Mucosa of gallbladder (tissue), 1 donor: ENCODE results near the gene TMEM200A. TPM values are rescaled to one million over a fixed set of nuclear protein-coding genes. Genes with fewer than 3 reads are reported as not detected.

ENCODE experiments used
- DNase-seq: peaks from one replicate; pipeline ENCODE4 v3.0.0-alpha.2; 2020; ENCODE audit warnings: low spot score
- total RNA-seq: library from RNA; stranded (reverse); gene quantifications from one replicate; pipeline ENCODE4 v1.2.1, GENCODE V29; 2021
- donor health status: DM: no; HTN: no; CAD: no.

TMEM200A gene
- total RNA-seq, 1 donor from 2014 or later = 1.9 TPM

GRCh38 chr6:130489514-130489913, 123.7 kb downstream of the TMEM200A start:
- no peak for DNase-seq

Other genes with a start within 250 kb of the TMEM200A start
- 2.2 TPM for gene SAMD3, start 143.1 kb upstream of the TMEM200A start, total RNA-seq